DMS153 treated with DMSO at 0.1 percent for 48 hours (cell line): ENCODE results near the gene TPM4.
A peak's percentile ranks its signal among the peaks of the same experiment; 100 is the strongest.
"Not testable (repeated sequence)": the region's sequence is repeated elsewhere in the genome, so short reads cannot be mapped to it uniquely, and the experiment has no call there.

Source experiments
- DNase-seq: peaks from one replicate; lab custom pipeline; 2025; ENCODE audit not compliant: unreplicated experiment; lab: John Stamatoyannopoulos, UW

Gene TPM4

GRCh38 chr19:16094360-16095070, 18.2 kb downstream of the TPM4 start:
- no peak for DNase-seq

- DNase-seq = no peak
These were observed 18.8 kb downstream of the TPM4 start for GRCh38 chr19:16095071-16095571.

GRCh38 chr19:16096280-16096855, 20.1 kb downstream of the TPM4 start:
- no peak for DNase-seq

- DNase-seq = no peak
These were observed 22.1 kb downstream of the TPM4 start for GRCh38 chr19:16098416-16098768.

GRCh38 chr19:16098821-16099220, 22.5 kb downstream of the TPM4 start:
- DNase-seq = no peak

GRCh38 chr19:16099314-16099965, 23.1 kb downstream of the TPM4 start:
- DNase-seq = not testable (repeated sequence)

GRCh38 chr19:16100524-16100923, 24.2 kb downstream of the TPM4 start:
- no peak for DNase-seq

GRCh38 chr19:16104722-16105121, 28.4 kb downstream of the TPM4 start:
- DNase-seq = no peak

GRCh38 chr19:16106121-16106520, 29.8 kb downstream of the TPM4 start:
- no peak for DNase-seq

- peak; percentile 99 for DNase-seq
These were observed 35.0 kb downstream of the TPM4 start, which contains the start of gene RAB8A for GRCh38 chr19:16111160-16111908. Gene RAB8A (plus strand): TSS chr19:16111889. CDS start chr19:16111902, 13 bp downstream.

GRCh38 chr19:16111909-16112752, 35.8 kb downstream of the TPM4 start:
- no peak for DNase-seq

GRCh38 chr19:16112778-16113177, 36.5 kb downstream of the TPM4 start:
- DNase-seq = no peak

GRCh38 chr19:16113727-16114126, 37.4 kb downstream of the TPM4 start:
- DNase-seq = no peak

GRCh38 chr19:16115301-16116039, 39.2 kb downstream of the TPM4 start:
- no peak for DNase-seq

GRCh38 chr19:16116067-16116466, 39.8 kb downstream of the TPM4 start:
- DNase-seq = no peak

GRCh38 chr19:16117594-16118033, 41.3 kb downstream of the TPM4 start:
- DNase-seq = no peak

GRCh38 chr19:16118489-16119033, 42.3 kb downstream of the TPM4 start:
- no peak for DNase-seq

- DNase-seq = not testable (repeated sequence)
These were observed 43.0 kb downstream of the TPM4 start for GRCh38 chr19:16119075-16119857.

GRCh38 chr19:16121141-16121540, 44.8 kb downstream of the TPM4 start:
- no peak for DNase-seq
